Iris pigment epithelial cell (primary cell): ENCODE measurements around the gene GFM1.

Experiments used
- DNase-seq: peaks from one replicate; pipeline ENCODE4 v3.0.0-alpha.2; 2011; ENCODE audit warnings: low read depth

GFM1 gene

DNA sequence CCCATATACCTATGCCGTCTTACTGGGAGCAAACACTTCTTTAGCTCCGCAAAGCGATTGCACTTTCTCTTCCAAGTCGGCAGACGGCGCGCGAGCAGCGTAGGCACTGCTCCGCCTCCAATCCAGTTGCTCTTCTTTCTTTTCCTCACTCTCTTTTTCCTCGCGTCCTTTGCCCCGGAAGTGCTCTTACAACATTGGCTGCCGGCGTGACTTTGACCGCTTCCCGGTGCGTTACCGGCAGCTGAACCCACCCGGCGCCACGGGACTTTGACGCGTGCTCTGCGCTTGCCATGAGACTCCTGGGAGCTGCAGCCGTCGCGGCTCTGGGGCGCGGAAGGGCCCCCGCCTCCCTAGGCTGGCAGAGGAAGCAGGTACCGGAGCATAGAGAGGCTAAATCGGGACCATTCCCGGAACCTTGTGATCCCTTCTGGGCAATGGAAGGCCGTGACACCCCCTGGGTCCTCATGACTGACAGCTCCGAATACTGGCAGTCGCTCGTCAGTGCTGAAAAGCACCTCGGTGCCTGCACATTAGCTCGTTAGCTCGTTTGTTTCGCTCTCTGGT lies at the start of gene GFM1:
Gene GFM1 (plus strand): TSS at position 183 of the 564 bp plus-strand sequence. CDS start 108 bp downstream, at position 291.
- DNase-seq: peak; percentile 97

GRCh38 chr3:158600787-158601186 lies 43.5 kb upstream of the GFM1 start:
- DNase-seq: no peak

DNA sequence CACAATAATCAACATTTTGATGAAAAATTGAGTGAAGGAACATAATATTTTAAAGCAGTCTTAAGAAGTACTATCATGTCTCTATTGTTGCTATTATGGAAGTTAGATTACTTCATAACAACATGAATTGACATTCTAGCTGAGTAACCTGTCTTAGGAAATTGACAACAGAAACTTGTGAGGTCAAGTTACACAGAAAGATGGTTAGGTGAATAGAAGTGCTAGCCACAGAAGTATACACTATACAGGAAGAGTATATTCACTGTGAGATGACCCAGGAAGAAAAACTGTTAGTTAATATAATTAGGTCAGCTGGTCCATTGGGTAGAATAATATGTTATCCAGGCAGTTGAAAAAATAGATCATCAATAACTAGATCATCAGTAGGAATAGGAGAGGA lies 42.1 kb upstream of the GFM1 start:
- no peak for DNase-seq

- no peak for DNase-seq
These were observed 26.1 kb upstream of the GFM1 start for GRCh38 chr3:158617982-158618875.

DNA sequence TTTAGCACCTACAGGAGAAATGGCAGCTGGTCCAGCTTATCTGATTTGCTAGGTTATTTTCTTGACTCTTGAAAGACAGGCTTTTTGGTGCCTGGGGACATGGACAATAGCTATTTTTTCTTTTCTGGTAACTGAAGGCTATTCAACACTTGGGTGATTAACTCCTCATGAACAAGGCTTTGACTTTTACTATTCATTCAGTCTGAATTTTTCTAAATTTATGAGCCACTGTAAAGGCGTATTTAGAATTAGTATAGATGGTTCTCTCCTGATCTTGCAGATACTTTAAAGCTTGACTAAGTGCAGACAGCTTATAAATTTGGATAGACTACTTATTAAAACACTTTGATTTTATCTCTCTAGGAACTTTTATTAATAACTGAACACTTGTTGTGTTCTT lies 18.4 kb upstream of the GFM1 start:
- DNase-seq: no peak

DNA sequence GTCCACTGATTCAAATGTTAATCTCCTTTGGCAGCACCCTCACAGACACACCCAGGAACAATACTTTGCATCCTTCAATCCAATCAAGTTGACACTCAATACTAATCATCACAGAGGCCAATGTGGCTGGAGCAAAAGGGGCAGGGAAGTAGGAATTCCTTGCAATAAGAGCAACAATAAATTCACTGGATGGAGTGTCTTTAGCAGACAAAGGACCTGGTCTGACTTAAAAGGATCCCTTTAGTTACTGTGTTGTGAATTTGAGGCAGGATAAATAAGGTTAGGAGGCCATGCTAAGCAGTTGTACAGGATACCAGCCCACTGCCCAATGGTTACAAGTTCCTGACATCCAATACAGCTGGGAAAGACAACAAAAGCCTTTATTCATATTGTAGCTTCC lies 12.3 kb upstream of the GFM1 start:
- no peak for DNase-seq

GRCh38 chr3:158640646-158641045 lies 3.7 kb upstream of the GFM1 start:
- no peak for DNase-seq

GRCh38 chr3:158642005-158642404 lies 2.3 kb upstream of the GFM1 start:
- DNase-seq: no peak

DNA sequence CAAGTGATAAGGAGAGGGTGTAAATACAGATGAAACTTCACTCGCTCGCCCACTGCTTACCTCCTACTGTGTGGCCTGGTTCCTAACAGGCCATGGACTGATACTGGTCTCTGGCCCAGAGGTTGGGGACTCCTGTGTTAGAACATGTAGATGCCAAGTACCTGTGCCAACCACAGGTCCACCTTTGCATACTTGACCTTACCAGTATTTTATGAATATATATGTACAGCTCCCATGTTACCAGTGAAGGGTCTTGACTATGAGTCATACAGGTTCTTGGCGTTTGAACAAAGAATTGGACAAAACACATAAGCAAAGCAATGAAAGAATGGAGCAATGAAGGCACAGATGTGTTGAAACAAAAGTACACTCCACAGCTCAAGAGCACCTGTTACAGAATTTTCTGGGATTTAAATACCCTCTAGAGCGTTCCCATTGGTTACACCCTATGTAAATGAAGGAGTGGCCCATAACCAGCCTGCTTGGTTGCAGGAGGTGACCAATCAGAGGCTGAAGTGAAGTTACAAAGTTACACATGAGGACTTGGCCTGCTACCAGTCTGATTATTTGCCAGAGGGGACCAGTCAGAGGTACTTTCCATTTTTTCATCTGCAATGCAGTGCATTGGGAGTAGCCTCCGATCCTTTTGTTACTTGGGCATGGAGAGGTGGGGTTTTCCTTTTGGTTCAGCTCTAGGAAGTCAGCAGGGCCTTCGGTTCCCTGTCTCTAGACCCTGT lies 1.7 kb upstream of the GFM1 start:
- DNase-seq: no peak

- no peak for DNase-seq
These were observed 5.5 kb downstream of the GFM1 start for GRCh38 chr3:158649791-158650190.

DNA sequence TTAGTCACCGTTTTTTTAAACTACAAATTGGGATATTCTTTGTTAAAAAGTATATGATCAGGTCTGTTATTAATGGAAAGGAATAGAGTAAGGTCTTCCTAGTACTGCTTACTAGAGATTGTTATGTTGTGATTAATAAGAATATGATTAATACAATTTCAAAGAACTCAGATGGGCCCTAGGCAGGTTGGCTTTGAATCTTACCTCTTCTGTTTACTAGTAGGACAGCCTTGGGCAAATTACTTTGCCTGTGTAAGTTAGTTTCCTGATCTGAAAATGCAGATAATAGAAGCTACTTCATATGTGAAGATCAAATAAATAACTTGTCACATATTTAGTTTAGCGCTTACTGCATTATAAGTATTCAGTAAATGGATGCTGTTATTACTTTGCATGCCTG lies 6.9 kb downstream of the GFM1 start:
- DNase-seq: no peak

- DNase-seq: no peak
These were observed 8.1 kb downstream of the GFM1 start for GRCh38 chr3:158652463-158652862.

- DNase-seq: no peak
These were observed 14.6 kb downstream of the GFM1 start for GRCh38 chr3:158658889-158659288.

DNA sequence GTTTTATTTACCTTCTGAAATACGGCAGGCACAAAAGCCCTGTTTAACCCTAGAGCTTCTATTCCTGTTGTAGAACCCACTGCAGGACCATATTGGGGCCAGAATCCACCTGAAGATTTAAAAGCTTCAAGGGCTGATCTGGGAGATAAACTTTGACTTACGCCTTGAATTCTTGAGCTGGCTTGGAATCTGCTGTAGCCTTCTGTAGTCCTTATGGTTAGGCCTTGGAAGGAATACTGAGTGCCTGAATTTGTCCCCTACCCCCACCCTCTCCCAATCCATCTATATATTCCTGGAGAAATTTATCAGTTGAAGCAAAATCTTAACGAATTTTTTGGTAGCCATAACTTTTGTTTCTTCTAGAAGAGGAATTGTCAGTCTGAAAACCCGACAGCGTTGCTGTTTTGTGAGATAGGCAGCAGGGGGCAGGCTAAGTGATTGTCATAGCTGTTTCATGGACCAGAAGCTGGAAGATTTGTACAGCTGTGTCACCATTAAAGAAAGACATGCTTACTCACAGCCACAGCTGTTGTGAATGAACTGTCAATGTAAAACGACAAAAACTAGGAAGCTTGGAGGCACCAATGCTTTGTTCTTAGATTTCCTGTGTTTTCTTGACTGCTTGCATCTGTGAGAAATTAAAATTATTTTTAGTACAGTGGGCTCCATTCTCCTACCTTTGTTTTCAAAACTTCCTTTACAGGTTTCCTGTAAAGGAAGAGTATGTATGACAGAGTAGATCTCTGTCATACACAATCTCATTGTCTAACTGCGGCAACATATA lies 15.3 kb downstream of the GFM1 start:
- DNase-seq: peak; percentile 80

DNA sequence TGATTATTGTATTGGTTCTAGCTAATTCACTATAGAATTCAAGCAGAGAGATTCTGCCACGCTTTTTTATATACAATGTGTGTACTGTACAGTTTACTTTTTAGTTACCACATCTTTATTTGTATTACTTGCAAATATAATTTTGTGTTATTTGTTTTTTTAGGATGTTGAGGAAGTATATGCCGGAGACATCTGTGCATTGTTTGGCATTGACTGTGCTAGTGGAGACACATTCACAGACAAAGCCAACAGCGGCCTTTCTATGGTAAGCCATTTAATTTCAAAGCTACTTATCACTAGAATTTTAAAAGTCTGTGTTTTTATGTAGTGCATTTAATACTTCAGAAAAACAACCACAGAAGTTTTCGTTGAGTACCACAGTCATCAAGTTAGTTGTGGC lies 16.4 kb downstream of the GFM1 start:
- DNase-seq: no peak

GRCh38 chr3:158663246-158663645 lies 18.9 kb downstream of the GFM1 start:
- DNase-seq: no peak

- DNase-seq: no peak
These were observed 19.5 kb downstream of the GFM1 start for GRCh38 chr3:158663832-158664231.

DNA sequence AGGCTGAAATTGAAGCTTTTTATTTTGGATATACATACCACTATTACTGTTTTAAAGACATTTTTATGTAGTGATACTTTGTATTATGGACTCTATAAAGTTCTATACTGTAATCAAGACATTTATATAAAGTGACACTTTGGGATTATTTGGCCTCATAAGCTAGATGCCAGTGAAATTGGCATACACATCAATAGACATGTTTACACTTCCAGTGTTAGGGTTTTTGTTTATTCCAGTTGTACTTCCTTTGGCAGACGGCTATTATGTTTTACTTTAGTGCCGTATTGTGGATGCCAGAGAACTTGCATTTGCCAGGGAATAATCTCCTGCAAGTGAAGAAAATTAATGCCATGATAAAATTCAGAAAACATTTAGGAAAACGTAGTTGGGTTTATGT lies 22.1 kb downstream of the GFM1 start:
- DNase-seq: no peak

DNA sequence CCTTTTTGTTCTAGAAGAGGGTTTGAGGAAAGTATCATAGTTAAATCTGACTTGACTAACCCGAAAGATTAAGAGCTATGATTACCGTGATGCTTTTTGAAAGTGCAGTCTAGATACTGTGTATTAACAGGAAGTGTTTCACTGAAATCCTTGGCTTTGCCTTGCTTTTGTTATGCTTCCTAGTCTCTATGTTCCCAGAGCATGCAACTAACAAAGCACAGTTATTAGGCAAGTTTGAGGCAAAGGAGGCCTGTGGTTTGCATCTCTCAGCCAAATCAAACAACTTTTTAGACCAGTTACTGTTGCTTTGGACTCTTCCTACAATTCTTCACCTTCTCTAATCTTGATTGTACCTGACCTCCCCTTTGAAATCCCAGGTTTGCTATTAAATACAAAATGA lies 24.2 kb downstream of the GFM1 start:
- DNase-seq: peak; percentile 89

DNA sequence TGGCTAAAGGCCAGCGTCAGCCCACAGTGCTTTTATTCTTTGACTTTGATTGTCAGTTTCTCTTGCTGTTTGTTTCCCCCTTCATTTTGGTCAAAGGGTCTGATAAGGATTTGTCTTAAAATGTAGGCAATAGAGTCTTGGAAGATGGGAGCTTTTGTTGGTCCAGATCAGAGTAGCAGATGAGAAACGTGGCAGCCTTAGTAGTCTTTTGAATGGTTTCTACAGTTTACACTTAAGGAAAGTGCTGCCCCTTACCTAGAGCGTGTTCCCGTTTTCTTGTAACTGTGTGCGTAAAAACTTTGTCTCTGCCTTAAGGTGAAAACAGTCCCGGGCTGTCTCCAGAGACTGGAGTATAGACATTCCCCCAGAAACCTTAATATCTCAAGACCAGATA lies 27.5 kb downstream of the GFM1 start:
- no peak for DNase-seq

GRCh38 chr3:158672215-158673176 lies 28.2 kb downstream of the GFM1 start, which contains the start of gene LXN:
Gene LXN (minus strand): TSS chr3:158672648. CDS start chr3:158672478, 170 bp downstream.
- DNase-seq: peak; percentile 92
